ENCODE measurements around the gene MAML3. TPM values are rescaled to one million over a fixed set of nuclear protein-coding genes. Genes with fewer than 3 reads are reported as not detected.

Gene MAML3
- total RNA-seq, 1 donor from 2014 or later: 8.1 TPM

GRCh38 chr4:139851133-139851532, 302.9 kb downstream of the MAML3 start:
- Histone ChIP-seq H3K27me3 (ENCODE audit: insufficient read depth, low read length) (no peaks in the 10 kb centered on the region), H3K27ac (ENCODE audit: low read depth, low read length) (no peak overlapping the region), H3K4me2 (ENCODE audit: low read length) (no peak overlapping the region), H3K4me3 (ENCODE audit: insufficient read depth, low read depth, low read length) (no peak overlapping the region), H3K4me1 (ENCODE audit: insufficient read depth, low read length) (no peaks in the 10 kb centered on the region), H4K20me1 (ENCODE audit: insufficient read depth, low read length) (no peaks in the 10 kb centered on the region), H3K9me3 (ENCODE audit: insufficient read depth, low read depth, low read length) (no peaks in the 10 kb centered on the region), H2AFZ (ENCODE audit: low read depth, low read length) (no peak overlapping the region), H3K36me3 (ENCODE audit: insufficient read depth, low read length) (no peaks in the 10 kb centered on the region), H3K79me2 (ENCODE audit: insufficient read depth, low read length) (no peaks in the 10 kb centered on the region), H3K9ac (ENCODE audit: low read length) (no peak overlapping the region)
- FAIRE-seq: no peak
- no peak for DNase-seq (ENCODE audit: low read depth)
- Mint-ChIP-seq H3K27me3 (ENCODE audit: low read depth, unreplicated experiment) (no peaks in the 10 kb centered on the region), H3K27ac (ENCODE audit: unreplicated experiment) (no peak overlapping the region), H3K9me3 (ENCODE audit: unreplicated experiment) (no peaks in the 10 kb centered on the region), H3K4me3 (ENCODE audit: unreplicated experiment) (no peak overlapping the region), H3K36me3 (ENCODE audit: low read depth, unreplicated experiment) (peaks cover 3% of the 10 kb centered on the region), H3K4me1 (ENCODE audit: low read depth, unreplicated experiment) (peaks cover 4% of the 10 kb centered on the region)
- TF ChIP-seq EZH2 (IDR thresholded peaks at IDR 0.05; ENCODE audit: insufficient read depth, low read length) (no peak), CTCF (IDR thresholded peaks at IDR 0.05; ENCODE audit: insufficient read depth, low read depth, low read length) (no peak)

GRCh38 chr4:139849219-139849618, 304.8 kb downstream of the MAML3 start:
- Histone ChIP-seq H2AFZ (ENCODE audit: low read depth, low read length) (no peak overlapping the region), H3K4me1 (ENCODE audit: insufficient read depth, low read length) (no peaks in the 10 kb centered on the region), H3K9ac (ENCODE audit: low read length) (no peak overlapping the region), H3K27me3 (ENCODE audit: insufficient read depth, low read length) (no peaks in the 10 kb centered on the region), H3K4me2 (ENCODE audit: low read length) (no peak overlapping the region), H3K9me3 (ENCODE audit: insufficient read depth, low read depth, low read length) (no peaks in the 10 kb centered on the region), H4K20me1 (ENCODE audit: insufficient read depth, low read length) (no peaks in the 10 kb centered on the region), H3K4me3 (ENCODE audit: insufficient read depth, low read depth, low read length) (no peak overlapping the region), H3K36me3 (ENCODE audit: insufficient read depth, low read length) (no peaks in the 10 kb centered on the region), H3K79me2 (ENCODE audit: insufficient read depth, low read length) (no peaks in the 10 kb centered on the region), H3K27ac (ENCODE audit: low read depth, low read length) (no peak overlapping the region)
- Mint-ChIP-seq H3K36me3 (ENCODE audit: low read depth, unreplicated experiment) (peaks cover 3% of the 10 kb centered on the region), H3K27me3 (ENCODE audit: low read depth, unreplicated experiment) (no peaks in the 10 kb centered on the region), H3K4me3 (ENCODE audit: unreplicated experiment) (no peak overlapping the region), H3K4me1 (ENCODE audit: low read depth, unreplicated experiment) (peaks cover 4% of the 10 kb centered on the region), H3K27ac (ENCODE audit: unreplicated experiment) (no peak overlapping the region), H3K9me3 (ENCODE audit: unreplicated experiment) (no peaks in the 10 kb centered on the region)
- FAIRE-seq (no peak), DNase-seq (ENCODE audit: low read depth) (no peak)
- TF ChIP-seq EZH2 (IDR thresholded peaks at IDR 0.05; ENCODE audit: insufficient read depth, low read length) (no peak), CTCF (IDR thresholded peaks at IDR 0.05; ENCODE audit: insufficient read depth, low read depth, low read length) (no peak)

GRCh38 chr4:139848028-139848427, 306.0 kb downstream of the MAML3 start:
- Histone ChIP-seq H3K79me2 (ENCODE audit: insufficient read depth, low read length) (no peaks in the 10 kb centered on the region), H3K4me2 (ENCODE audit: low read length) (no peak overlapping the region), H3K4me1 (ENCODE audit: insufficient read depth, low read length) (no peaks in the 10 kb centered on the region), H3K27ac (ENCODE audit: low read depth, low read length) (no peak overlapping the region), H3K27me3 (ENCODE audit: insufficient read depth, low read length) (no peaks in the 10 kb centered on the region), H3K9me3 (ENCODE audit: insufficient read depth, low read depth, low read length) (no peaks in the 10 kb centered on the region), H4K20me1 (ENCODE audit: insufficient read depth, low read length) (no peaks in the 10 kb centered on the region), H2AFZ (ENCODE audit: low read depth, low read length) (no peak overlapping the region), H3K36me3 (ENCODE audit: insufficient read depth, low read length) (no peaks in the 10 kb centered on the region), H3K4me3 (ENCODE audit: insufficient read depth, low read depth, low read length) (no peak overlapping the region), H3K9ac (ENCODE audit: low read length) (no peak overlapping the region)
- Mint-ChIP-seq H3K36me3 (ENCODE audit: low read depth, unreplicated experiment) (peaks cover 3% of the 10 kb centered on the region), H3K9me3 (ENCODE audit: unreplicated experiment) (no peaks in the 10 kb centered on the region), H3K27me3 (ENCODE audit: low read depth, unreplicated experiment) (no peaks in the 10 kb centered on the region), H3K4me1 (ENCODE audit: low read depth, unreplicated experiment) (peaks cover 4% of the 10 kb centered on the region), H3K27ac (ENCODE audit: unreplicated experiment) (no peak overlapping the region), H3K4me3 (ENCODE audit: unreplicated experiment) (no peak overlapping the region)
- TF ChIP-seq EZH2 (IDR thresholded peaks at IDR 0.05; ENCODE audit: insufficient read depth, low read length) (no peak), CTCF (IDR thresholded peaks at IDR 0.05; ENCODE audit: insufficient read depth, low read depth, low read length) (no peak)
- FAIRE-seq (no peak), DNase-seq (ENCODE audit: low read depth) (no peak)

Measured in astrocyte (in vitro differentiated cells and primary cell).